IPS-NIHi7 (cell line): Measurements from ENCODE around the gene BBS2.

Source experiments
- DNase-seq: peaks from one replicate; pipeline ENCODE4 v3.0.0; 2012; ENCODE audit warnings: mixed read lengths; ENCODE audit errors: extremely low spot score

Gene BBS2

GRCh38 chr16:56519459-56520250 lies at the start of gene BBS2:
Gene BBS2, minus strand, starts transcription at chr16:56520024. Its CDS starts 162 bp downstream, at chr16:56519862.
- DNase-seq: peak; percentile 94

- DNase-seq: no peak
Observed at GRCh38 chr16:56564793-56565477, 45.1 kb upstream of the BBS2 start, which contains the start of gene MT4. Gene MT4, plus strand, starts transcription at chr16:56565073. Its CDS starts 56 bp downstream, at chr16:56565129.

GRCh38 chr16:56561126-56561525 lies 41.3 kb upstream of the BBS2 start:
- no peak for DNase-seq

GRCh38 chr16:56560447-56560846 lies 40.6 kb upstream of the BBS2 start:
- no peak for DNase-seq

GRCh38 chr16:56559109-56559508 lies 39.3 kb upstream of the BBS2 start:
- no peak for DNase-seq

- DNase-seq: no peak
Observed at GRCh38 chr16:56558024-56558747, 38.4 kb upstream of the BBS2 start.

- DNase-seq: no peak
Observed at GRCh38 chr16:56554441-56554840, 34.6 kb upstream of the BBS2 start.

- DNase-seq: no peak
Observed at GRCh38 chr16:56551796-56552738, 32.2 kb upstream of the BBS2 start.

GRCh38 chr16:56549744-56550385 lies 30.0 kb upstream of the BBS2 start:
- DNase-seq: no peak

- DNase-seq: no peak
Observed at GRCh38 chr16:56549161-56549560, 29.3 kb upstream of the BBS2 start.

GRCh38 chr16:56547949-56548567 lies 28.2 kb upstream of the BBS2 start:
- DNase-seq: no peak

GRCh38 chr16:56547120-56547948 lies 27.5 kb upstream of the BBS2 start:
- DNase-seq: peak; percentile 71

- DNase-seq: no peak
Observed at GRCh38 chr16:56542039-56542438, 22.2 kb upstream of the BBS2 start.

GRCh38 chr16:56539656-56540055 lies 19.8 kb upstream of the BBS2 start:
- no peak for DNase-seq

GRCh38 chr16:56538331-56538730 lies 18.5 kb upstream of the BBS2 start:
- DNase-seq: no peak

GRCh38 chr16:56534847-56535383 lies 15.1 kb upstream of the BBS2 start:
- DNase-seq: no peak

- peak; percentile 33 for DNase-seq
Observed at GRCh38 chr16:56532714-56533113, 12.9 kb upstream of the BBS2 start.

GRCh38 chr16:56530872-56531271 lies 11.0 kb upstream of the BBS2 start:
- no peak for DNase-seq

- no peak for DNase-seq
Observed at GRCh38 chr16:56525236-56525635, 5.4 kb upstream of the BBS2 start.
